Kidney epithelial cell (primary cell): ENCODE measurements around the gene KRTAP20-3. TPM values are rescaled to one million over a fixed set of nuclear protein-coding genes. Genes with fewer than 3 reads are reported as not detected.

Source experiments
- DNase-seq: peaks from one replicate; pipeline ENCODE4 v3.0.0-alpha.2; 2010; ENCODE audit warnings: low read depth
- H3K27me3 ChIP-seq: 2 replicates; pipeline ENCODE4 v1.6.0; 2011; ENCODE audit warnings: low read length; ENCODE audit not compliant: control insufficient read depth, insufficient read depth
- H3K36me3 ChIP-seq: 2 replicates; pipeline ENCODE4 v1.5.1; 2011; ENCODE audit warnings: low read length; ENCODE audit not compliant: control insufficient read depth, insufficient read depth
- H3K4me3 ChIP-seq: 2 replicates; pipeline ENCODE4 v1.5.1; 2011; ENCODE audit warnings: low read depth, mild to moderate bottlenecking, control low read depth, low read length
- total RNA-seq: library from RNA; depleted of rRNA; stranded (reverse); fragments of >200 nt; gene quantifications from 2 replicates; pipeline ENCODE4 v1.2.3, GENCODE V29; 2015
- TF ChIP-seq, protein P1 (sequence below): IDR thresholded peaks from 2 replicates; pipeline ENCODE4 v1.5.1; 2011; ENCODE audit warnings: mild to moderate bottlenecking, moderate library complexity, low read length, control low read depth, inconsistent platforms; ENCODE audit not compliant: insufficient read depth, poor library complexity, severe bottlenecking

The KRTAP20-3 gene
- not detected in 2 replicates for total RNA-seq

DNA sequence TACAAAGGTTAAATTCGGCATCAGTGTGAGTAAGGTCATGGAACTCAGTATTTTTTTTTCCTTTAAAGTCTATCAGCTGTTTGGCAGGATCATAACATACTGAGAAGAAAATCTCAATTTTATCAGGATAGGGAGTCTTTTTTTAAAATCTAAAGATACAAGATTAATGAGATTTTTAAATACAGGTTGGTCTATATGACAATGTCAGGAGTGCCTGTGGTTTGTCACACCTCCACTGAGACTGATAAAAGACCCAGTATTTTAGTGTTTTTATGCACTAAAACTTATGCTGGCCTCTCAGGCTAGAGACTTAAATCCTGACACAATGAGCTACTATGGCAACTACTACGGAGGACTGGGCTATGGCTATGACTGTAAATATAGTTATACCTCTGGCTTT lies at the start of gene KRTAP20-3:
KRTAP20-3 (plus strand) TSS at position 301 of the 400 bp plus-strand sequence.
- no peak for DNase-seq
- H3K4me3 ChIP-seq, result no peak within 1 kb of the TSS
- TF ChIP-seq, protein P1, sequence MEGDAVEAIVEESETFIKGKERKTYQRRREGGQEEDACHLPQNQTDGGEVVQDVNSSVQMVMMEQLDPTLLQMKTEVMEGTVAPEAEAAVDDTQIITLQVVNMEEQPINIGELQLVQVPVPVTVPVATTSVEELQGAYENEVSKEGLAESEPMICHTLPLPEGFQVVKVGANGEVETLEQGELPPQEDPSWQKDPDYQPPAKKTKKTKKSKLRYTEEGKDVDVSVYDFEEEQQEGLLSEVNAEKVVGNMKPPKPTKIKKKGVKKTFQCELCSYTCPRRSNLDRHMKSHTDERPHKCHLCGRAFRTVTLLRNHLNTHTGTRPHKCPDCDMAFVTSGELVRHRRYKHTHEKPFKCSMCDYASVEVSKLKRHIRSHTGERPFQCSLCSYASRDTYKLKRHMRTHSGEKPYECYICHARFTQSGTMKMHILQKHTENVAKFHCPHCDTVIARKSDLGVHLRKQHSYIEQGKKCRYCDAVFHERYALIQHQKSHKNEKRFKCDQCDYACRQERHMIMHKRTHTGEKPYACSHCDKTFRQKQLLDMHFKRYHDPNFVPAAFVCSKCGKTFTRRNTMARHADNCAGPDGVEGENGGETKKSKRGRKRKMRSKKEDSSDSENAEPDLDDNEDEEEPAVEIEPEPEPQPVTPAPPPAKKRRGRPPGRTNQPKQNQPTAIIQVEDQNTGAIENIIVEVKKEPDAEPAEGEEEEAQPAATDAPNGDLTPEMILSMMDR, result no peak
- no peaks in the 10 kb centered on the region for H3K36me3 ChIP-seq
- no peaks in the 10 kb centered on the region for H3K27me3 ChIP-seq

DNA sequence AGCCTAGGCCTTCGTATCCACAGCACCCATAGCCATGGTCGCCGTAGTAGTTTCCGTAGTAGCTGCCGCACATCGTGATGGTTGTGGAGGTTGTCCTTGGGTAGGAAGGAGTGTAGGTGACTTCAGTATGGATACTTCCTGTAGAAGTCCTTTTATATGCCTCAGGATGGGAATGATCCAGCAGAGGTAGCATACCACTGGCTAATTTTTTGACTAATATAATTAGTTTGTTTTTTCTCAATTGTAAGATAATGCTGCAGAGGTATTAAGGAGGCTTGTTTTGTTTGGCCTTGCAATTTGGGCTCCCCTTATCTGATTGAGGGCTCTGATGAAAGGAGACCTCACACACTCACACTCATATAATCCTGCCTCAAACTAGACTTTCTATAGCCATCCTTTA lies 43.9 kb upstream of the KRTAP20-3 start, which contains the start of gene KRTAP6-2:
KRTAP6-2 (minus strand) TSS at position 101 of the 400 bp plus-strand sequence; CDS start at position 73, 28 bp downstream.
- Histone ChIP-seq H3K27me3 (no peaks in the 10 kb centered on the region), H3K36me3 (no peaks in the 10 kb centered on the region), H3K4me3 (no peak within 1 kb of the TSS)
- no peak for DNase-seq
- TF ChIP-seq, protein P1, result no peak

DNA sequence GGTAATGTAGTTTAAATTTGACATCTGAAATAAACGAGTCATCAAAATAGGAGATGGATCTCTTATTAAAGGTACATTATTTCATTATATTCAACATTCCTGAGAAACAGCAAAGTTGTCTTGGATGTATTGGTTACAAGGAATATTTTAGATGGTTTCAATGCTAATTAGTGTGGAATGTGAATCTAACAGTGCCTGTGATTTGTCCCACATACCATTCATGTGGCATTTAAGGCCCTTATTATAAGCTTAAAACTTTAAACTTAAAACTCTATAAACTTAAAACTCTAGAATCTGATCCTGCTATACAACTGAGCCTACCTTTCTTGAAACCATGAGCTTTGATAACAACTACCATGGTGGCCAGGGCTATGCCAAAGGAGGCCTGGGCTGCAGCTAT lies 41.9 kb upstream of the KRTAP20-3 start, which contains the start of gene KRTAP22-1:
KRTAP22-1 (plus strand) TSS at position 301 of the 400 bp plus-strand sequence.
- H3K27me3 ChIP-seq, result no peaks in the 10 kb centered on the region
- TF ChIP-seq, protein P1, result no peak
- DNase-seq, result no peak
- no peaks in the 10 kb centered on the region for H3K36me3 ChIP-seq
- no peak within 1 kb of the TSS for H3K4me3 ChIP-seq

DNA sequence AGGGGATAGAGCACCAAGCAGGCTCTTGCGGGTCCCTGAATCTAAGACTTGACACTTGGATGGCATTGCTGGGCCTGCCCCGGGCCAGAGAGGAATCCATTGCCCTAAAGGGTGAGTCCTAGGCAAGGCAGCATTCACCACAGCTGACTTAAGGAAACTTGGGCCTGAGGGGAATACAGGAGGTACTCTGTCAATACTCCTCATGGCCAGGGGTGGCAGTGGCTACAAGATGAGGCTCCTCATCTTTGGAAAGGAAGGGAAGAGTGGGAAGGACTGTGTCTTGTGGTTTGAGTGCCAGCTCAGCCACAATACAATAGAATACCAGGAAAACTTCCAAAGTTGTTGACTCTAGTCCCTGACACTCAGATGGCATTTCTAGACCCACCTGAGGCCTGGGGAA lies 36.7 kb upstream of the KRTAP20-3 start:
- H3K27me3 ChIP-seq, result no peaks in the 10 kb centered on the region
- H3K36me3 ChIP-seq, result no peaks in the 10 kb centered on the region
- no peak overlapping the region for H3K4me3 ChIP-seq
- TF ChIP-seq, protein P1, result no peak
- no peak for DNase-seq

DNA sequence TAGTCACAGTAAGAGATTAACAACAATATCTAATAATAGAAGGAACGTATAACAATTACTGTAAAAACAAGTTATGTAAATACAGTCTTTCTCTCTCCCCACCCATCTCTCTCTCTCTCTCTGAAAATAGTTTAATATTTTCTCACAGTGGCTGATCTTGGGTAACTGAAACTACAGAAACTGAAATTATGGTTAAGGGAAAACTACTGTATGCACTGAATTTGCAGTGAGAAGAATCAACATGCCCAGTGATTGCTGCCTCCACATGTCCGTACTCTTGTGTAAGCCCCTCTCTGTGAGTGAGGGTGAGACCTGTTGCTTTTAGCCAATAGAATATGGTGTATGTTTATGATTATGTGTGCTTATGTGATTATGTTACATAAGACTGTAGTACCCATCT lies 30.5 kb upstream of the KRTAP20-3 start:
- Histone ChIP-seq H3K36me3 (no peaks in the 10 kb centered on the region), H3K4me3 (no peak overlapping the region), H3K27me3 (no peaks in the 10 kb centered on the region)
- TF ChIP-seq, protein P1, result no peak
- no peak for DNase-seq

DNA sequence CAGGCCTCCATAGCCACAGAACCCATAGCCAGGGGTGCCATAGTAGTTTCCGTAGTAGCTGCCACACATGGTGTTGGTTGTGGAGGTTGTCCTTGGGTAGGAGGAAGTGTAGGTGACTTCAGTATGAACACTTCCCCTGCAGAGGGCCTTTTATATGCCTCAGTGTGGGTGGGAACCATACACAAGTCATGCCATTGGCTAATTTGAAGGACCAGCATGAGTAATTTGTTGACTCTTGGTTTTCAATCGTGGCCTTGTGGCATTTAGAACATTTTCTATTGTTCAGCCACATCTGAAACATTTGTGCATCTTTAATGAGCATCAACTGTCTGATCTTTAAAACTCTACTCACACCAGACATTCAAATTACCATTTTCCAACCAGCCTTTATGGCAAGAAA lies 28.8 kb upstream of the KRTAP20-3 start, which contains the start of gene KRTAP6-1:
KRTAP6-1 (minus strand) TSS at position 95 of the 400 bp plus-strand sequence; CDS start at position 69, 26 bp downstream.
- TF ChIP-seq, protein P1, result no peak
- H3K36me3 ChIP-seq, result no peaks in the 10 kb centered on the region
- H3K4me3 ChIP-seq, result no peak within 1 kb of the TSS
- DNase-seq, result no peak
- H3K27me3 ChIP-seq, result no peaks in the 10 kb centered on the region
